Fibroblast of gingiva (primary cell): ENCODE measurements around the gene TSPAN5.
A peak's percentile ranks its signal among the peaks of the same experiment; 100 is the strongest.
"Not testable (repeated sequence)": the region's sequence is repeated elsewhere in the genome, so short reads cannot be mapped to it uniquely, and the experiment has no call there.

Experiments
- DNase-seq: peaks from one replicate; pipeline ENCODE4 v3.0.0-alpha.2; 2011; ENCODE audit warnings: low read depth

The TSPAN5 gene

DNA sequence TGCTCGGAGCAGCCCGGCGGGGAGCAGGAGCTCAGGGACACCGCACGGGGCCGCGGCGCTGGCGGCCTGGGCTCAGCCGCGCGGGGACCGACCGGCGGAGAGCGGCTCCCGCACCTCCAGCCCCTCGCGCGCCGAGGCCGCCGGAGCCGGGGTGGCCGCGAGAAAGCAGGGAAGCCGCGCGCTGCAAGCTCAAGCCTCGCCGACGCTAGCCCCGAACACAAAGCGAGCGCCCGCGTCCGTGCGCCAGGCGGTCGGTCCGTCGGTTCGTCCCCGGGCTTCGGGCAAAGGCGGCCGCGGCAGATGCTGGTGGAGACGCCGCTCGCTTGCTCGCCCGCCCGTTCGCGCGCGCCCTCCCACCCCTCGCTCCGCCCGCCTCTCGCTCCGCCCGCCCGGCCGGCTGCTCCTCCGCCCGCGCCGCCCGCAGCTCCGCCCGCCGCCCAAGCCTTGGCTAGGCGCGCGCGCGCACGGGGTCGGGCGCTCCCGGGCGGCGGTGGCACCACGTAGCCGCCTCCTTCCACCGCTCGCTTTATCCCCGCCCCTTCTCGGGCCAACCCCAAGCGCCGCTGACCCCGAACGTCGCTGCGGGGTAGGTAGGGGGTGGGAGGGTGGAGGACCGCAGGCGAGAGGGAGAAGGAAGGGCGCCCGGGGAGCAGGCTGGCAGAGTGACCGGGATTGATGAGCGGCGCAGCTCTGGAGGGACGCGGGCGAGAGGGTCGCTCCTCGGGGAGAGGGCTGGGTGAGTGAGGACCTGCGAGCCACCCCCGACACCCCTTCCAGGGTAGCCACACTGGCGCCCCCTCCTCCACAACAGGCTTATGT lies at the start of gene TSPAN5:
TSPAN5 (minus strand) TSS at position 325 of the 819 bp plus-strand sequence.
- peak; percentile 89 for DNase-seq

DNA sequence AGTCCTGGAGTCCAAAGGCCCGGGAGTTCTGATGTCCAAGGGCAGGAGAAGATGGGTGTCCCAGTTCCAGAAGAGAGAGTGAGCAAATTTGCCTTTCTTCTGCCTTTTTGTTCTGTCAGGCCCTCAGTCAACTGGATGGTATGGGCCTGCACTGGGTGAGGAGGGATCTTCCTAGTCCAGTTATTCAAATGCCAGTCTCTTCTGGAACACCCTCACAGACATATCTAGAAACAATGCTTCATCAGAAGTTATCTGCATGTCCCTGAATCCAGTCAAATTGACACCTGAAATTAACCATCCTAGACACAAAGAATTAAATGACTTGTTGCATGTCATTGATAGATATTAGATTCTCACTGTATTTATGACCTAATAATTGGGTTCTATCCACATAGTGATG lies 48.5 kb upstream of the TSPAN5 start:
- no peak for DNase-seq

DNA sequence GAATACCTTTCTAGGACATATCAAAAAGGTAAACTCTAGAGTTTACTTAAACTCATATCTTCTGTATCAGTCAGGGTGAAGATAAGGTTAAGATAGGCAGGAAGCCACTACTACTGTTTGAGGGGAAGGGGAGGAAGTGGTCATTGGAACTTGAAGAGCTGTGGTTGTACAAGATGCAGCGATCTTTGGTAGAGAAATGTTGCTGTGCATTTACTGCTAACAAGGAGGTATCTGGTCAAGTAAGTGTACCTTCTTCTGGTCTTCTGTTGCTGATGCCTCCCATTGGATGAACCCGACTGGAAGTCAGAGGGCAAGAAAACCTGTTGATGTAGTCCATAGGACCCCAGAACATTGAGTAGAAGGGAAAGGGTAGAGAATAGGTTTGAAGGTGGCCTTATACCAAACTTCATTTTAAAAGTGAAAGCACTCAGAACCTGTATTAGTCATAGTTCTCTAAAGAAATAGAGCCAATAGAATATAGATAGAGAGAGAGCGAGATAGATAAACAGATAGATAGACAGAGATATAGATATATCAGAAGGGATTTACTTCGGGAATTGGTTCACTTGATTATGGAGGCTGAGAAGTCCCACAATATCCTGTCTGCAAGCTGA lies 47.9 kb upstream of the TSPAN5 start:
- no peak for DNase-seq

GRCh38 chr4:98705586-98705985 lies 47.2 kb upstream of the TSPAN5 start:
- DNase-seq, result not testable (repeated sequence)

- DNase-seq, result no peak
These were observed 42.2 kb upstream of the TSPAN5 start for GRCh38 chr4:98700656-98701055.

DNA sequence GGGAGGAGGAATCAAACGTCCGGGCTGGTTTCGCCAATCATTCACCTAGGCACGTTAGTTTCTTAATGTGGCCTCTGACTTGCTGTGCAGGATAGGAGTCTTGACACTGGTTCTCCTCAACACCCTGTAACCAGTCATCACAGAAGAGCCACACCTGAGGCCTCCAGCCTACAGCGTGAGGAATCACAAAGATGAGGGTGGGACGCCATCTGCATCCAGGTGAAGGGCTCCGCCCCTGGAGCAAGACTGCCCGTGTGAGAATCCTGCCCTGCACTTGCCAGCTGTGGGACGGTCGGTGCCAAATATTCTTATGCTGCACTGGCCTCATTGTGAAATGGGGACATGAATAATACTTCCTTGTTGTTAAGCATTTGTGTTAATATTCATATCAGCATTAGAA lies 35.7 kb upstream of the TSPAN5 start:
- no peak for DNase-seq

DNA sequence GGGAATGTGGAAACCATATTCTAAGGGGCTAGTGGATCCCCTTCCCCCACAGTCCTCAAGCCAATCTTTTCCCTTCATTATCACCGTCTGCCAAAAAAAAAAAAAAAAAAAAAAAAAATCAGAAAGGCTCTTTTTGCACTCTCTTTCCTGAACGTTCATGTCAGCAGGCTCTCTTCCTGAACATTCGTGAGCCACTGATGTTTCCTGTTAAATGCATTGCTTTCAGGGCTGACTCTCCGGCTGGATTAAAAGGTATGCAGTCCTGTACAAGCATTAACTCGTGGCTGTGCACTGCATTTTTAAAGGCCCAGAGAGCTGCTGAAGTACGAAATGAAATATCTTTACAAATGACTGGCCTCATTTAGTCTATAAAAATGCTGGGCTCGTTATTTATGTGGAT lies 34.0 kb upstream of the TSPAN5 start:
- no peak for DNase-seq

GRCh38 chr4:98691588-98691987 lies 33.2 kb upstream of the TSPAN5 start:
- no peak for DNase-seq

- DNase-seq, result no peak
These were observed 31.2 kb upstream of the TSPAN5 start for GRCh38 chr4:98689507-98690174.

DNA sequence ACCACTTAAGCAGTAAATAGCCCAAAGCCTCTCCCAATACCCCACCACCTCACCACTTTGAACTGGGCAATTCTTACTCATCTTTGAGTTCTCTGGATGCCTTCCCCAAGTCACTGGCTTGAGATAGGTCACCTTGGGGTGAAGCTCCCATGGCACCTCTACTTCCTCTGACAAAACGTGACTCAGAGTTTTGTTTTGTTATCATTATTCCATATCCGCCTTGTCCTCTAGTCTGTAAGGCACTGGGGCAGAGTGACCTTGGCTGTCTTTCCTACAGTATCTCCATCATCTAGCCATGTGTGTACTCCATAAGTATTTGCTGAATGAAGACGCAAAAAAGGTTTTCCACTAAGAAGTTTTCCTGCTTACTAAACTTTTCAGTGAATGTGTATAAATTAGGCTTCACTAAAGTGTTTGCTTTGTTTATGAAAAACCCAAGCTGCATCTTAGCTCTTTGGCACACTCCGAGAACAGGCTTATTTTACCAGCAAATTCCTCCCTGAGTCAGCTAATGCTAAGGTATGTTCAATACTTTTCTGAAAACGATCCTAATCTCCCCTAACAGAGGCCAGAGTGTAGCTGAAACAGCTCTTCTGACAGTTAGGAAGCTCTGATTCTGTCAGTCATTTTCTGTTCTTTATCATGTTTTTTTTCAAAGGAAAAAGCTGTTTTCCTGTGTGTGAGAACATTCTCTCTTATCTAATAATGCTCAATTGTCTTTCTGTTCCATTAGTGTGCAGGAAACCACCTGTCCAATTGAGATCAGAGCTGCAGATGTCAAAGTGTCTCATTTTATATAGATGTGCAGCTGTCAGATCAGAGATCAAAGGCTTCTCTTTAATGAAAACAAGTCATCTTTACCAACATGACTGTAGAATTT lies 30.2 kb upstream of the TSPAN5 start:
- DNase-seq, result peak; percentile 51

GRCh38 chr4:98687876-98688275 lies 29.5 kb upstream of the TSPAN5 start:
- peak; percentile 78 for DNase-seq

- no peak for DNase-seq
These were observed 28.4 kb upstream of the TSPAN5 start for GRCh38 chr4:98686847-98687246.

GRCh38 chr4:98686043-98686707 lies 27.8 kb upstream of the TSPAN5 start:
- DNase-seq, result no peak

DNA sequence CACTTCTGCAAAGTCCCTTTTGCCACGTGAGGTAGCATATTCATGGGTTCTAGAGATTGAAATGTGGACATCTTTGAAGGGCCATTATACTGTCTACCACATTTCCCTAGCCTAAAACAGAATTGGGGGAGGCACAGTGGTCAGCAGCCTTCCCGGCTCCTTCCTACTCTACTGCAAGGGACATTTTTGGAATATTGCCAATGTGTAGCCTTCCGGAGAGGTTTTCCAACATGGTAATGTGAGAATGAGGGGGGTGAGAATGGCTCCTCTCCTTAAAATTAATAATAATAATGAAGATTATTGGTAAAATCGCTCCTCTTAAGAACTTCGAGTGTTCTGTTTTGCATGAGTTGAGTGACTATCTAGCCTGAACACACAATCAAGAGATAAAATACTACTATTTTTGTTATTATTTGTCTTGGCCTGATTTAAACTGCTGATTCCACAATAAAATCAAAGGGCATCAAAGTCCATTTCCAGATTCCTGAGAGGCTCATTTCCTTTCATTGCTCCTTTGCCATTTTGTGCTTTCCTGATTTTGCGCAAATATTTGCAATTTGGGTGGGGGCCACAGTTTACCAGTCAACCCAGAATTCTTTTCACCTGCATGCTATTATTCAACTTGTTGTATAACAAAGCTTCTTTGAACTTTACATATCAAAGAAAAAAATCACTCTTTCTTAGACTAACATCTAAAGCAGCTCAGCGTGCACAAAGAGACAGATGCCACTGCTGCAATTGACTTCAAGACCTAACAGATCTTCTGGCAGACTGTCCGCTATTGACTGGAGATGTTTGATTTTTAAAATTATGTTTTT lies 27.0 kb upstream of the TSPAN5 start:
- DNase-seq, result no peak

DNA sequence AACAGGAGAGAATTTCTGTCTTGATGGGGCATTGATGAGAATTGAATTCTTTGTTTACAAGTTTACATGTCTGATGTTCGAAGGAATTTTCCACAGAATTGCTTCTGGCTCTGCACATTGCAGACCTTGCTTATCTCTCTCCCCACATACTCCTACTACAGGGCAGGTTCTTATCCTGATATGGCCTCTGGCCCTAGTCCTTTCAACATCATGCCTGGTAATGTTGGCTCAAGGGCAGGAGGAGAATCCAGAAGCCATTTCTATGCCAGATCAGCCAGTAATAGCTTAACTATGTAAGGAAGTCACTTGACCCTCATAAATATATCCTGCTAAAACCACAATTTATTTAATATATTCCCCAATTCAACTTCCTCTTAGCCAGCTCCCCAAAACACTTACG lies 24.3 kb upstream of the TSPAN5 start:
- DNase-seq, result peak; percentile 52

- no peak for DNase-seq
These were observed 22.4 kb upstream of the TSPAN5 start for GRCh38 chr4:98680806-98681205.

GRCh38 chr4:98679738-98680137 lies 21.3 kb upstream of the TSPAN5 start:
- DNase-seq, result no peak

- DNase-seq, result no peak
These were observed 19.4 kb upstream of the TSPAN5 start for GRCh38 chr4:98677799-98678198.

DNA sequence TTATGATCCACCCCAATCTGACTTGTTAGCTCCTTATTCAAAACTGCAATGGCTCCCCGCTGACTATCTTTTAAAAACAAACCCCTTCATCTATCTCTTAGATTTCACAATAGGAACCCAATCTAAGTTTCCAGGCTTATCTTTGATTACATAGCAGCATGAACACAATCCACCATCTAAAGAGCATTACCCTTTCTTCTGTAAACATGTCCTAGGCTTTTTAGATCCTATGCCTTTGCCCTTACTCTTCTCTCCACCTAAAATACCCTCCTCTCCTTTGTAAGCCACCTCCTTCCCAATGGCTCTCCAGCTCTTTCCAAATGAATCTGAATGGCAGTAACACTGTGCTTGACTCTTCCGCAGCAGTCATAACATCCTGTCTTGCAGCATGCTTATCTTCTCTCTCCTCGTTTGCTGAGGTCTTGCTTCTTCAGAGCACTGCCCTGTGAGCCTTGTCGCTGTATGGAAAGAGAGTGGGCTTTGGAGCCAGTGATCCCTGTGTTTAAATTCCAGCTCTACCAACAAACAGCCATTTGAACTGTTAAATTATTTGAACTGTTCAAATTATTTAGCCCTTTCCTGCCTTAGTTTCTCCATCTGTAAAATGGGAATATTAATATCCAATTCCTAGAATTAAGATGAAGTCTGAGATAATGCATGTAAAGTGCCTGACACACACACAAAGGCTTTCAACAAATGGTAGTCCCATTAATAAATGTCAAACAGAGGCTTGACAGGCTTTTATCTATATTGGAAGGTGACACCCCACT lies 16.2 kb upstream of the TSPAN5 start:
- no peak for DNase-seq

- DNase-seq, result no peak
These were observed 15.6 kb upstream of the TSPAN5 start for GRCh38 chr4:98673978-98674377.
